ENCODE data around the gene PCED1B. TPM values are rescaled to one million over a fixed set of nuclear protein-coding genes. Genes with fewer than 3 reads are reported as not detected.

The PCED1B gene
- total RNA-seq, 1 experiment from 2014 or later = 3.3 TPM

GRCh38 chr12:47268501-47269454 is 189.4 kb downstream of the PCED1B start:
- Histone ChIP-seq H2BK5ac (ENCODE audit: insufficient read length, low read length) (no peak overlapping the region), H2AFZ (ENCODE audit: low read length) (no peak overlapping the region)

More at GRCh38 chr12:47268501-47269454, 189.4 kb downstream of the PCED1B start:
- no peak overlapping the region for H3T11ph ChIP-seq (ENCODE audit: low read length)
- no peaks in the 10 kb centered on the region for H3K36me3 Mint-ChIP-seq (ENCODE audit: insufficient read depth in 1 of 3, low read depth in 3 of 3)
- H3K23me2 ChIP-seq (ENCODE audit: insufficient read length, low read depth, low read length, poor library complexity, severe bottlenecking) = no peaks in the 10 kb centered on the region
- H2BK15ac ChIP-seq (ENCODE audit: low read depth, low read length) = no peak overlapping the region
- no peak overlapping the region for H3K27ac Mint-ChIP-seq
- H2AK5ac ChIP-seq (ENCODE audit: insufficient read length, low read length) = no peak overlapping the region
- H2BK12ac ChIP-seq (ENCODE audit: insufficient read length, low read depth, low read length) = no peak overlapping the region
- no peaks in the 10 kb centered on the region for H3K27me3 ChIP-seq (ENCODE audit: insufficient read depth, low read length)
- DNase-seq = no peak
- H3K4me1 ChIP-seq (ENCODE audit: insufficient read depth, low read length) = no peaks in the 10 kb centered on the region
- no peak overlapping the region for H3K9ac ChIP-seq (ENCODE audit: extremely low read depth, insufficient read length, low read length)
- no peak overlapping the region for H3K23ac ChIP-seq (ENCODE audit: insufficient read length, low read depth, low read length)
- no peaks in the 10 kb centered on the region; the same call in 1 of the 2 replicates for H3K27me3 Mint-ChIP-seq (ENCODE audit: low read depth)
- no peak overlapping the region for H3K14ac ChIP-seq (ENCODE audit: insufficient read depth, low read length)
- H3K79me2 ChIP-seq (ENCODE audit: insufficient read depth, low read length) = no peaks in the 10 kb centered on the region
- no peak overlapping the region for H4K8ac ChIP-seq (replicated peaks; ENCODE audit: insufficient read length, low read depth, low read length)
- H3K56ac ChIP-seq (ENCODE audit: insufficient read length, low read depth, low read length) = no peak overlapping the region
- WGBS (ENCODE audit: extremely low coverage, insufficient read length, low lambda C conversion rate) = no CpG with 5 or more reads among the region's 13 CpGs
- H4K5ac ChIP-seq (ENCODE audit: insufficient read length, low read depth, low read length) = no peak overlapping the region
- H3K9me3 Mint-ChIP-seq = no peaks in the 10 kb centered on the region
- H3K18ac ChIP-seq (ENCODE audit: insufficient read length, low read depth, low read length) = no peak overlapping the region
- no peaks in the 10 kb centered on the region for H3K79me1 ChIP-seq (ENCODE audit: insufficient read depth, low read depth, low read length, poor library complexity, severe bottlenecking)
- no peak overlapping the region for H4K91ac ChIP-seq (ENCODE audit: insufficient read length, low read depth, low read length)
- H3K4me3 Mint-ChIP-seq = no peak overlapping the region
- no peak for TF ChIP-seq CTCF (conservative IDR thresholded peaks at IDR 0.05)
- H2BK20ac ChIP-seq (ENCODE audit: low read depth, low read length, poor library complexity, severe bottlenecking) = no peak overlapping the region
- H3K4me2 ChIP-seq (ENCODE audit: insufficient read depth, insufficient read length, low read length) = no peak overlapping the region
- H4K20me1 ChIP-seq (ENCODE audit: control insufficient read depth, insufficient read depth, insufficient read length) = no peaks in the 10 kb centered on the region
- no peak overlapping the region for H3K27ac ChIP-seq (ENCODE audit: insufficient read length, low read depth, low read length)
- H2BK120ac ChIP-seq (ENCODE audit: low read depth, low read length, poor library complexity, severe bottlenecking) = no peak overlapping the region
- H3K4ac ChIP-seq (ENCODE audit: low read depth, low read length) = no peak overlapping the region
- 0 out of 4 replicates have a peak, but pooled peaks cover 3 to 4% of the 10 kb centered on the region in 2 experiments for H3K4me1 Mint-ChIP-seq
- no peaks in the 10 kb centered on the region for H3K9me3 ChIP-seq (ENCODE audit: control insufficient read depth, low read depth, low read length)
